HEK293 (cell line): ENCODE data around the gene FOXE3.

Experiments
- CTCF ChIA-PET: fragments of 350-600 bp; formaldehyde crosslinking; extraction: SDS; loops from one replicate; lab custom pipeline; 2021; ENCODE audit warnings: antibody characterized with exemption; lab: Yijun Ruan, JAX
- POLR2A ChIA-PET: fragments of 300-600 bp; formaldehyde crosslinking; extraction: SDS; loops from one replicate; lab custom pipeline; 2020; ENCODE audit warnings: antibody characterized with exemption, inconsistent platforms; lab: Yijun Ruan, JAX
- H3K27ac ChIP-seq: fragments of 200-500 bp; sonication (Bioruptor generic); 2 replicates; pipeline ENCODE4 v1.5.1; 2014; ENCODE audit warnings: low read depth, low read length, control low read depth, inconsistent platforms; ENCODE audit errors: extremely low read depth
- H3K36me3 ChIP-seq, 2 experiments: fragments of 200-500 bp in 1 of 2; sonication (Bioruptor generic) in 1 of 2; 1 replicate in 1 of 2; 2 replicates in 1 of 2; pipeline ENCODE4 v1.5.1; 2014 to 2017; ENCODE audit warnings: inconsistent platforms in 2 of 2, low read length in 2 of 2; ENCODE audit not compliant: control insufficient read depth in 2 of 2, insufficient read depth in 1 of 2
- H3K4me1 ChIP-seq: fragments of 200-500 bp; sonication (Bioruptor generic); 2 replicates; pipeline ENCODE4 v1.5.1; 2014; ENCODE audit warnings: mild to moderate bottlenecking, low read length, inconsistent platforms; ENCODE audit not compliant: control insufficient read depth, insufficient read depth
- H3K4me3 ChIP-seq: 2 replicates; pipeline ENCODE4 v1.5.1; 2011; ENCODE audit warnings: low read depth, mild to moderate bottlenecking, control low read depth, low read length, moderate library complexity
- H3K9me3 ChIP-seq: fragments of 200-500 bp; sonication (Bioruptor generic); 2 replicates; pipeline ENCODE4 v1.5.1; 2014; ENCODE audit warnings: low read depth, low read length, inconsistent platforms; ENCODE audit not compliant: control insufficient read depth, insufficient read depth
- HOXC10 ChIP-seq: sonication (generic); formaldehyde crosslinking; IDR thresholded peaks from 2 replicates; pipeline ENCODE4 v1.8.1; 2023; ENCODE audit warnings: mild to moderate bottlenecking, missing genetic modification reagents
- HOXD13 ChIP-seq: sonication (generic); formaldehyde crosslinking; IDR thresholded peaks from 2 replicates; pipeline ENCODE4 v1.8.0; 2022; ENCODE audit warnings: missing genetic modification reagents, borderline replicate concordance
- KLF8 ChIP-seq: fragments of 450-650 bp; formaldehyde crosslinking; IDR thresholded peaks from 2 replicates; pipeline ENCODE4 v1.5.1; 2016; ENCODE audit warnings: missing biosample characterization, missing genetic modification characterization
- RBAK ChIP-seq: fragments of 450-650 bp; formaldehyde crosslinking; IDR thresholded peaks from 2 replicates; pipeline ENCODE4 v1.5.1; 2016; ENCODE audit warnings: missing biosample characterization, missing genetic modification characterization
- REPIN1 ChIP-seq: fragments of 450-650 bp; formaldehyde crosslinking; IDR thresholded peaks from 2 replicates; pipeline ENCODE4 v1.5.1; 2017; ENCODE audit warnings: missing biosample characterization, missing genetic modification characterization, low read depth
- SP7 ChIP-seq: fragments of 450-650 bp; formaldehyde crosslinking; IDR thresholded peaks from 2 replicates; pipeline ENCODE4 v1.5.1; 2016; ENCODE audit warnings: missing biosample characterization, missing genetic modification characterization
- ZBTB17 ChIP-seq: fragments of 450-650 bp; formaldehyde crosslinking; IDR thresholded peaks from 2 replicates; pipeline ENCODE4 v1.5.1; 2016; ENCODE audit warnings: missing biosample characterization, missing genetic modification characterization
- ZBTB20 ChIP-seq: fragments of 450-650 bp; formaldehyde crosslinking; IDR thresholded peaks from 2 replicates; pipeline ENCODE4 v1.5.1; 2016; ENCODE audit warnings: missing biosample characterization, missing genetic modification characterization
- ZBTB7A ChIP-seq: fragments of 450-650 bp; formaldehyde crosslinking; IDR thresholded peaks from 2 replicates; pipeline ENCODE4 v1.5.1; 2016; ENCODE audit warnings: low read depth, missing biosample characterization, missing genetic modification characterization
- ZNF133 ChIP-seq: fragments of 450-650 bp; formaldehyde crosslinking; IDR thresholded peaks from 2 replicates; pipeline ENCODE4 v1.5.1; 2016; ENCODE audit warnings: missing biosample characterization, missing genetic modification characterization
- ZNF140 ChIP-seq: fragments of 450-650 bp; formaldehyde crosslinking; IDR thresholded peaks from 2 replicates; pipeline ENCODE4 v1.5.1; 2016; ENCODE audit warnings: missing biosample characterization, missing genetic modification characterization
- ZNF157 ChIP-seq: fragments of 450-650 bp; formaldehyde crosslinking; IDR thresholded peaks from 2 replicates; pipeline ENCODE4 v1.5.1; 2016; ENCODE audit warnings: missing biosample characterization, missing genetic modification characterization
- ZNF184 ChIP-seq: fragments of 450-650 bp; IDR thresholded peaks from 2 replicates; pipeline ENCODE4 v1.5.1; 2018; ENCODE audit warnings: missing biosample characterization, mild to moderate bottlenecking, missing genetic modification characterization
- ZNF221 ChIP-seq: fragments of 450-650 bp; formaldehyde crosslinking; IDR thresholded peaks from 2 replicates; pipeline ENCODE4 v1.5.1; 2017; ENCODE audit warnings: missing biosample characterization, missing genetic modification characterization, borderline replicate concordance
- ZNF302 ChIP-seq: fragments of 450-650 bp; formaldehyde crosslinking; IDR thresholded peaks from 2 replicates; pipeline ENCODE4 v1.5.1; 2016; ENCODE audit warnings: missing biosample characterization, missing genetic modification characterization, low read depth
- ZNF341 ChIP-seq: fragments of 450-650 bp; formaldehyde crosslinking; IDR thresholded peaks from 2 replicates; pipeline ENCODE4; 2016; ENCODE audit warnings: low read depth, missing biosample characterization, missing genetic modification characterization
- ZNF426 ChIP-seq: fragments of 450-650 bp; formaldehyde crosslinking; IDR thresholded peaks from 2 replicates; pipeline ENCODE4 v1.5.1; 2017; ENCODE audit warnings: missing biosample characterization, missing genetic modification characterization, mild to moderate bottlenecking, inconsistent platforms, moderate library complexity
- ZNF501 ChIP-seq: fragments of 450-650 bp; formaldehyde crosslinking; IDR thresholded peaks from 2 replicates; pipeline ENCODE4 v1.5.1; 2016; ENCODE audit warnings: missing biosample characterization, missing genetic modification characterization
- ZNF510 ChIP-seq: fragments of 450-650 bp; formaldehyde crosslinking; IDR thresholded peaks from 2 replicates; pipeline ENCODE4 v1.5.1; 2018; ENCODE audit warnings: mild to moderate bottlenecking, missing genetic modification characterization, missing biosample characterization; ENCODE audit not compliant: insufficient replicate concordance
- ZNF530 ChIP-seq: fragments of 450-650 bp; formaldehyde crosslinking; IDR thresholded peaks from 2 replicates; pipeline ENCODE4 v1.5.1; 2016; ENCODE audit warnings: low read depth, missing biosample characterization, missing genetic modification characterization
- ZNF544 ChIP-seq: fragments of 450-650 bp; formaldehyde crosslinking; IDR thresholded peaks from 2 replicates; pipeline ENCODE4 v1.5.0; 2017; ENCODE audit warnings: missing biosample characterization, missing genetic modification characterization
- ZNF560 ChIP-seq: fragments of 450-650 bp; formaldehyde crosslinking; IDR thresholded peaks from 2 replicates; pipeline ENCODE4 v1.5.1; 2017; ENCODE audit warnings: missing biosample characterization, missing genetic modification characterization, borderline replicate concordance
- ZNF624 ChIP-seq: fragments of 450-650 bp; formaldehyde crosslinking; IDR thresholded peaks from 2 replicates; pipeline ENCODE4 v1.5.1; 2017; ENCODE audit warnings: missing biosample characterization, missing genetic modification characterization
- ZNF654 ChIP-seq: fragments of 450-650 bp; formaldehyde crosslinking; IDR thresholded peaks from 2 replicates; pipeline ENCODE4 v1.5.1; 2016; ENCODE audit warnings: low read depth, missing biosample characterization, missing genetic modification characterization
- ZSCAN23 ChIP-seq: fragments of 450-650 bp; formaldehyde crosslinking; IDR thresholded peaks from 2 replicates; pipeline ENCODE4 v1.5.1; 2016; ENCODE audit warnings: missing biosample characterization, missing genetic modification characterization
- ZSCAN30 ChIP-seq: fragments of 450-650 bp; IDR thresholded peaks from 2 replicates; pipeline ENCODE4 v1.5.1; 2018; ENCODE audit warnings: missing biosample characterization, mild to moderate bottlenecking, missing genetic modification characterization, moderate library complexity
- ZXDB ChIP-seq: fragments of 450-650 bp; formaldehyde crosslinking; IDR thresholded peaks from 2 replicates; pipeline ENCODE4 v1.5.1; 2016; ENCODE audit warnings: missing biosample characterization, missing genetic modification characterization
- TF ChIP-seq, protein P1 (sequence below): fragments of 450-650 bp; formaldehyde crosslinking; IDR thresholded peaks from 2 replicates; pipeline ENCODE4 v1.5.1; 2017; ENCODE audit warnings: missing biosample characterization, missing genetic modification characterization
- TF ChIP-seq, protein P2 (sequence below): fragments of 450-650 bp; formaldehyde crosslinking; IDR thresholded peaks from 2 replicates; pipeline ENCODE4 v1.5.1; 2017; ENCODE audit warnings: missing biosample characterization, missing genetic modification characterization
- TF ChIP-seq, protein P3 (sequence below): fragments of 450-650 bp; formaldehyde crosslinking; IDR thresholded peaks from 2 replicates; pipeline ENCODE4 v1.5.1; 2016; ENCODE audit warnings: missing biosample characterization, missing genetic modification characterization

FOXE3 gene

DNA sequence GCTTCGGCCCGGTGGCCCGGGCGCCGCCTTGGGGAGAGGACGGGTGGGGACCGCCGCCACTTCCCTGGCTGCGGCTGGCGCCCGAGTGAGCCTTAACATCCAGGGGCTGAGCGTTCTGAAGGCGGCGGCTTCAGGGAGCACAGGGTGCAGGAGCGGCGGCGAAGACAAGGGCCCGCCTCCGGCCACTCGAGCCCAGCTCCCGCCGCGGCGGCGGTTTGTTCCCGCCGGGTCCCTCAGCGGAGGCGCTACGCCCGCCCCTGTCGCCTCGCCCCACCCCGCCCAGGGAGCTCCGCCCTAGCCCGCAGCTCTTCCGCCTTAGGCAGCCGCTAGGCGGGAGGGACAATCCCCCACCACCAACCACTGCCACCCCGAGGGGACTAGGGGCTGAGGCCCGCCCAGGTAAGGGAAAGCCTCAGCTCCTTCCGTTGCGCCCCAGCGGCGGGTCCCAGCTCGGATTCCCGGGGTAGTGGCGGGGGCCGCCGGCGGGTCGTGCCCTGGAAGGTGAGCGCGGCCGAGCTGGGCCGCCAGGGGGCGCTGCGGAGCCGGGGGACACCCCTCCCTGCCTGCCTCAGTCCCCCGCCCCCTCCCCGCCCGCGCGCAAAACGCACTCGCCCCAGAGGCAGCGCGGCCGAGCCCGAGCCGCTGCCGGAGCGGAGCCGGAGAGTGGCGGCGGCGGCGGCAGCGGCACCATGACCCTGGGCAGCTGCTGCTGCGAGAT is 21.5 kb downstream of the FOXE3 start, which contains the start of gene FOXD2:
FOXD2 (plus strand) TSS at position 598 of the 718 bp plus-strand sequence; CDS start at position 690, 92 bp downstream.
- H3K4me1 ChIP-seq, result no peaks in the 10 kb centered on the region
- TF ChIP-seq ZNF654 (tag by site-specific recombination), result no peak
- TF ChIP-seq ZNF184 (tag by site-specific recombination), result no peak
- TF ChIP-seq ZBTB7A (tag by site-specific recombination), result peak; percentile 84; the same call in 1 of the 2 replicates
- TF ChIP-seq ZNF501 (tag by site-specific recombination), result peak; percentile 88
- TF ChIP-seq ZNF341 (tag by site-specific recombination), result peak; percentile 88
- no peak for TF ChIP-seq ZNF530 (tag by site-specific recombination)
- TF ChIP-seq ZNF140 (tag by site-specific recombination), result 0 out of 2 replicates have a peak, but pooled peaks have one; percentile 15
- TF ChIP-seq ZNF302, result no peak
- no peak for TF ChIP-seq ZNF510 (tag by site-specific recombination)
- TF ChIP-seq RBAK, result no peak
- no peak for TF ChIP-seq ZNF560 (tag by site-specific recombination)
- TF ChIP-seq REPIN1 (tag by site-specific recombination), result no peak
- TF ChIP-seq ZSCAN23, result no peak
- no peak for TF ChIP-seq ZNF133 (tag by site-specific recombination)
- peak; percentile 99 for TF ChIP-seq KLF8 (tag by site-specific recombination)
- TF ChIP-seq, protein P1, sequence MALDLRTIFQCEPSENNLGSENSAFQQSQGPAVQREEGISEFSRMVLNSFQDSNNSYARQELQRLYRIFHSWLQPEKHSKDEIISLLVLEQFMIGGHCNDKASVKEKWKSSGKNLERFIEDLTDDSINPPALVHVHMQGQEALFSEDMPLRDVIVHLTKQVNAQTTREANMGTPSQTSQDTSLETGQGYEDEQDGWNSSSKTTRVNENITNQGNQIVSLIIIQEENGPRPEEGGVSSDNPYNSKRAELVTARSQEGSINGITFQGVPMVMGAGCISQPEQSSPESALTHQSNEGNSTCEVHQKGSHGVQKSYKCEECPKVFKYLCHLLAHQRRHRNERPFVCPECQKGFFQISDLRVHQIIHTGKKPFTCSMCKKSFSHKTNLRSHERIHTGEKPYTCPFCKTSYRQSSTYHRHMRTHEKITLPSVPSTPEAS (tag by site-specific recombination), result no peak
- peak; percentile 60; the same call in 1 of the 2 replicates for TF ChIP-seq ZBTB17 (tag by site-specific recombination)
- TF ChIP-seq ZNF221, result no peak
- TF ChIP-seq, protein P2, sequence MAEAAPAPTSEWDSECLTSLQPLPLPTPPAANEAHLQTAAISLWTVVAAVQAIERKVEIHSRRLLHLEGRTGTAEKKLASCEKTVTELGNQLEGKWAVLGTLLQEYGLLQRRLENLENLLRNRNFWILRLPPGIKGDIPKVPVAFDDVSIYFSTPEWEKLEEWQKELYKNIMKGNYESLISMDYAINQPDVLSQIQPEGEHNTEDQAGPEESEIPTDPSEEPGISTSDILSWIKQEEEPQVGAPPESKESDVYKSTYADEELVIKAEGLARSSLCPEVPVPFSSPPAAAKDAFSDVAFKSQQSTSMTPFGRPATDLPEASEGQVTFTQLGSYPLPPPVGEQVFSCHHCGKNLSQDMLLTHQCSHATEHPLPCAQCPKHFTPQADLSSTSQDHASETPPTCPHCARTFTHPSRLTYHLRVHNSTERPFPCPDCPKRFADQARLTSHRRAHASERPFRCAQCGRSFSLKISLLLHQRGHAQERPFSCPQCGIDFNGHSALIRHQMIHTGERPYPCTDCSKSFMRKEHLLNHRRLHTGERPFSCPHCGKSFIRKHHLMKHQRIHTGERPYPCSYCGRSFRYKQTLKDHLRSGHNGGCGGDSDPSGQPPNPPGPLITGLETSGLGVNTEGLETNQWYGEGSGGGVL (tag by site-specific recombination), result peak; percentile 90
- no peak for TF ChIP-seq ZNF426 (tag by site-specific recombination)
- TF ChIP-seq ZXDB (tag by site-specific recombination), result peak; percentile 64; the same call in 1 of the 2 replicates
- no peak for TF ChIP-seq ZNF544 (tag by site-specific recombination)
- TF ChIP-seq SP7 (tag by site-specific recombination), result peak; percentile 80
- TF ChIP-seq ZNF624 (tag by site-specific recombination), result no peak
- no peak for TF ChIP-seq HOXD13 (CRISPR knock-in tag)
- TF ChIP-seq ZBTB20, result peak; percentile 91
- peak; percentile 76; the same call in 1 of the 2 replicates for TF ChIP-seq ZSCAN30 (tag by site-specific recombination)
- no peak for TF ChIP-seq ZNF157 (tag by site-specific recombination)
- TF ChIP-seq HOXC10 (CRISPR knock-in tag), result 0 out of 2 replicates have a peak, but pooled peaks have one; percentile 14
- TF ChIP-seq, protein P3, sequence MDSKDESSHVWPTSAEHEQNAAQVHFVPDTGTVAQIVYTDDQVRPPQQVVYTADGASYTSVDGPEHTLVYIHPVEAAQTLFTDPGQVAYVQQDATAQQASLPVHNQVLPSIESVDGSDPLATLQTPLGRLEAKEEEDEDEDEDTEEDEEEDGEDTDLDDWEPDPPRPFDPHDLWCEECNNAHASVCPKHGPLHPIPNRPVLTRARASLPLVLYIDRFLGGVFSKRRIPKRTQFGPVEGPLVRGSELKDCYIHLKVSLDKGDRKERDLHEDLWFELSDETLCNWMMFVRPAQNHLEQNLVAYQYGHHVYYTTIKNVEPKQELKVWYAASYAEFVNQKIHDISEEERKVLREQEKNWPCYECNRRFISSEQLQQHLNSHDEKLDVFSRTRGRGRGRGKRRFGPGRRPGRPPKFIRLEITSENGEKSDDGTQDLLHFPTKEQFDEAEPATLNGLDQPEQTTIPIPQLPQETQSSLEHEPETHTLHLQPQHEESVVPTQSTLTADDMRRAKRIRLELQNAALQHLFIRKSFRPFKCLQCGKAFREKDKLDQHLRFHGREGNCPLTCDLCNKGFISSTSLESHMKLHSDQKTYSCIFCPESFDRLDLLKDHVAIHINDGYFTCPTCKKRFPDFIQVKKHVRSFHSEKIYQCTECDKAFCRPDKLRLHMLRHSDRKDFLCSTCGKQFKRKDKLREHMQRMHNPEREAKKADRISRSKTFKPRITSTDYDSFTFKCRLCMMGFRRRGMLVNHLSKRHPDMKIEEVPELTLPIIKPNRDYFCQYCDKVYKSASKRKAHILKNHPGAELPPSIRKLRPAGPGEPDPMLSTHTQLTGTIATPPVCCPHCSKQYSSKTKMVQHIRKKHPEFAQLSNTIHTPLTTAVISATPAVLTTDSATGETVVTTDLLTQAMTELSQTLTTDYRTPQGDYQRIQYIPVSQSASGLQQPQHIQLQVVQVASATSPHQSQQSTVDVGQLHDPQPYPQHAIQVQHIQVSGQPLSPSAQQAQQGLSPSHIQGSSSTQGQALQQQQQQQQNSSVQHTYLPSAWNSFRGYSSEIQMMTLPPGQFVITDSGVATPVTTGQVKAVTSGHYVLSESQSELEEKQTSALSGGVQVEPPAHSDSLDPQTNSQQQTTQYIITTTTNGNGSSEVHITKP (tag by site-specific recombination), result peak; percentile 62

More for the DNA sequence above, 21.5 kb downstream of the FOXE3 start, which contains the start of gene FOXD2:
- Histone ChIP-seq H3K36me3 (peaks cover 0 to 35% of the 10 kb centered on the region in 2 experiments; a peak in 1 of 3 replicates), H3K4me3 (peak within 1 kb of the TSS; percentile 80), H3K9me3 (no peaks in the 10 kb centered on the region), H3K27ac (peak within 1 kb of the TSS; percentile 98)
- ChIA-PET CTCF (interaction anchor here (0.5 to 9.7 kb wide), 67 partner anchors 9 to 954 kb away, joined by 3 to 120 read pairs (median 4); partner anchors contain the start of gene PDZK1IP1), POLR2A (interaction anchor here (0.6 to 3.1 kb wide), 25 partner anchors 9 to 662 kb away, joined by 3 to 26 read pairs (median 4); partner anchors contain the start of genes CMPK1 and STIL)
